ENCODE data around the gene C1GALT1C1L. TPM values are rescaled to one million over a fixed set of nuclear protein-coding genes. Genes with fewer than 3 reads are reported as not detected.
"Not testable (repeated sequence)": the region's sequence is repeated elsewhere in the genome, so short reads cannot be mapped to it uniquely, and the experiment has no call there.

The C1GALT1C1L gene
- total RNA-seq, 1 experiment from 2014 or later: not detected

DNA sequence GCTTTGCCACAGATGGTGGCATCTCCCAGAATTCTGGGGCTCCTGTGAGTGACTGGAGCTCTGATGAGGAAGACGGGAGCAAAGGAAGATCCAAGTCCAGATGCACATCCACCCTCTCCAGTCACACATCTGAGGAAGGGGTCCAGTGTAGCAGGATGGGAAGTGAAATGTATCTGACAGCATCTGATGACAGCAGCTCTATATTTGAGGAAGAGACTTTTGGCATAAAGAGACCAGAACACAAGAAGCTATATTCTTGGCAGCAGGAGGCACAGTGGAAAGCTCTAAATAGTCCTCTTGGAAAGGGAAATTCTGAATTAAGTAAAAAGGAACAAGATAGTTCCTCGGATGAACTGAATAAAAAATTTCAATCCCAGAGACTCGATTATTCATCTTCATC lies 23.5 kb upstream of the C1GALT1C1L start:
- Histone ChIP-seq H3K27me3 (ENCODE audit: insufficient read depth, low read length) (no peaks in the 10 kb centered on the region), H2AFZ (ENCODE audit: low read length) (no peak overlapping the region), H3K79me1 (ENCODE audit: insufficient read depth, low read depth, low read length, poor library complexity, severe bottlenecking) (no peaks in the 10 kb centered on the region), H2AK5ac (ENCODE audit: insufficient read length, low read length) (no peak overlapping the region), H2BK120ac (ENCODE audit: low read depth, low read length, poor library complexity, severe bottlenecking) (no peak overlapping the region), H3K23ac (ENCODE audit: insufficient read length, low read depth, low read length) (no peak overlapping the region), H3K4me2 (ENCODE audit: insufficient read depth, insufficient read length, low read length) (no peak overlapping the region), H3K79me2 (ENCODE audit: insufficient read depth, low read length) (no peaks in the 10 kb centered on the region), H2BK20ac (ENCODE audit: low read depth, low read length, poor library complexity, severe bottlenecking) (no peak overlapping the region), H3K4ac (ENCODE audit: low read depth, low read length) (no peak overlapping the region), H2BK12ac (ENCODE audit: insufficient read length, low read depth, low read length) (no peak overlapping the region), H4K20me1 (ENCODE audit: control insufficient read depth, insufficient read depth, insufficient read length) (no peaks in the 10 kb centered on the region), H4K5ac (ENCODE audit: insufficient read length, low read depth, low read length) (no peak overlapping the region), H4K8ac (replicated peaks; ENCODE audit: insufficient read length, low read depth, low read length) (no peak overlapping the region), H3K56ac (ENCODE audit: insufficient read length, low read depth, low read length) (no peak overlapping the region), H3K23me2 (ENCODE audit: insufficient read length, low read depth, low read length, poor library complexity, severe bottlenecking) (no peaks in the 10 kb centered on the region), H3K9ac (ENCODE audit: extremely low read depth, insufficient read length, low read length) (no peak overlapping the region), H3K14ac (ENCODE audit: insufficient read depth, low read length) (no peak overlapping the region), H3K4me1 (ENCODE audit: insufficient read depth, low read length) (no peaks in the 10 kb centered on the region), H3K27ac (ENCODE audit: insufficient read length, low read depth, low read length) (no peak overlapping the region), H3T11ph (ENCODE audit: low read length) (no peak overlapping the region), H3K9me3 (ENCODE audit: control insufficient read depth, low read depth, low read length) (no peaks in the 10 kb centered on the region), H4K91ac (ENCODE audit: insufficient read length, low read depth, low read length) (no peak overlapping the region), H2BK5ac (ENCODE audit: insufficient read length, low read length) (no peak overlapping the region), H2BK15ac (ENCODE audit: low read depth, low read length) (no peak overlapping the region), H3K18ac (ENCODE audit: insufficient read length, low read depth, low read length) (no peak overlapping the region)
- no peak for DNase-seq
- H3K4me1 Mint-ChIP-seq: no peaks in the 10 kb centered on the region
- TF ChIP-seq, protein P1, sequence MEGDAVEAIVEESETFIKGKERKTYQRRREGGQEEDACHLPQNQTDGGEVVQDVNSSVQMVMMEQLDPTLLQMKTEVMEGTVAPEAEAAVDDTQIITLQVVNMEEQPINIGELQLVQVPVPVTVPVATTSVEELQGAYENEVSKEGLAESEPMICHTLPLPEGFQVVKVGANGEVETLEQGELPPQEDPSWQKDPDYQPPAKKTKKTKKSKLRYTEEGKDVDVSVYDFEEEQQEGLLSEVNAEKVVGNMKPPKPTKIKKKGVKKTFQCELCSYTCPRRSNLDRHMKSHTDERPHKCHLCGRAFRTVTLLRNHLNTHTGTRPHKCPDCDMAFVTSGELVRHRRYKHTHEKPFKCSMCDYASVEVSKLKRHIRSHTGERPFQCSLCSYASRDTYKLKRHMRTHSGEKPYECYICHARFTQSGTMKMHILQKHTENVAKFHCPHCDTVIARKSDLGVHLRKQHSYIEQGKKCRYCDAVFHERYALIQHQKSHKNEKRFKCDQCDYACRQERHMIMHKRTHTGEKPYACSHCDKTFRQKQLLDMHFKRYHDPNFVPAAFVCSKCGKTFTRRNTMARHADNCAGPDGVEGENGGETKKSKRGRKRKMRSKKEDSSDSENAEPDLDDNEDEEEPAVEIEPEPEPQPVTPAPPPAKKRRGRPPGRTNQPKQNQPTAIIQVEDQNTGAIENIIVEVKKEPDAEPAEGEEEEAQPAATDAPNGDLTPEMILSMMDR (conservative IDR thresholded peaks at IDR 0.05): no peak
- H3K9me3 Mint-ChIP-seq: no peaks in the 10 kb centered on the region
- WGBS (ENCODE audit: extremely low coverage, insufficient read length, low lambda C conversion rate): no CpG with 5 or more reads among the region's 3 CpGs
- no peak overlapping the region for H3K4me3 Mint-ChIP-seq
- no peaks in the 10 kb centered on the region for H3K36me3 Mint-ChIP-seq (ENCODE audit: insufficient read depth in 1 of 3, low read depth in 3 of 3)
- H3K27me3 Mint-ChIP-seq (ENCODE audit: low read depth): no peaks in the 10 kb centered on the region
- peak overlapping the region in 1 of 3 experiments; percentile 82; a peak in 1 of 7 replicates for H3K27ac Mint-ChIP-seq

DNA sequence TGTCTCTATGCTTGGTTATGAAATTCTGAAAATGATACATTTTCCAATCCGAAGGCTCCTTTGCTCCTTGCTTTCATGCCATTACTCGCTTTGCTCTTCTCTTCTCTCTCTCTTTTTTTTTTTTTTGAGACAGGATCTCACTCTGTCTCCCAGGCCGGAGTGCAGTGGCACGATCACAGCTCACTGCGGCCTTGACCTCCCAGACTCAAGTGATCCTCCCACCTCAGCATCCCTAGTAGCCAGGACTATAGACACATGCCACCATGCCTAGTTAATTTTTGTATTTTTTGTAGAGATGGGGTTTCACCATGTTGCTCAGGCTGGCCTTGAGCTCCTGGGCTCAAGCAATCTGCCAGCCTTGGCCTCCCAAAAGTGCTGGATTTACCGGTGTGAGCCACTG lies 21.9 kb upstream of the C1GALT1C1L start:
- H3K23me2 ChIP-seq (ENCODE audit: insufficient read length, low read depth, low read length, poor library complexity, severe bottlenecking); H3K79me2 ChIP-seq (ENCODE audit: insufficient read depth, low read length); H2AK5ac ChIP-seq (ENCODE audit: insufficient read length, low read length); H3K4me1 Mint-ChIP-seq; H3K9me3 ChIP-seq (ENCODE audit: control insufficient read depth, low read depth, low read length); H3K79me1 ChIP-seq (ENCODE audit: insufficient read depth, low read depth, low read length, poor library complexity, severe bottlenecking); DNase-seq; H4K20me1 ChIP-seq (ENCODE audit: control insufficient read depth, insufficient read depth, insufficient read length); H2BK20ac ChIP-seq (ENCODE audit: low read depth, low read length, poor library complexity, severe bottlenecking); H3K4me1 ChIP-seq (ENCODE audit: insufficient read depth, low read length); H3T11ph ChIP-seq (ENCODE audit: low read length); H3K36me3 Mint-ChIP-seq (ENCODE audit: insufficient read depth in 1 of 3, low read depth in 3 of 3); H4K5ac ChIP-seq (ENCODE audit: insufficient read length, low read depth, low read length); H3K9ac ChIP-seq (ENCODE audit: extremely low read depth, insufficient read length, low read length); H2BK15ac ChIP-seq (ENCODE audit: low read depth, low read length); H3K27ac ChIP-seq (ENCODE audit: insufficient read length, low read depth, low read length); H3K9me3 Mint-ChIP-seq; H2AFZ ChIP-seq (ENCODE audit: low read length); H4K8ac ChIP-seq (replicated peaks; ENCODE audit: insufficient read length, low read depth, low read length); H3K4me3 Mint-ChIP-seq; H3K23ac ChIP-seq (ENCODE audit: insufficient read length, low read depth, low read length); H3K4me2 ChIP-seq (ENCODE audit: insufficient read depth, insufficient read length, low read length); H4K91ac ChIP-seq (ENCODE audit: insufficient read length, low read depth, low read length); H3K14ac ChIP-seq (ENCODE audit: insufficient read depth, low read length); H3K18ac ChIP-seq (ENCODE audit: insufficient read length, low read depth, low read length); H3K27me3 Mint-ChIP-seq (ENCODE audit: low read depth); H2BK12ac ChIP-seq (ENCODE audit: insufficient read length, low read depth, low read length); H3K4ac ChIP-seq (ENCODE audit: low read depth, low read length); H3K56ac ChIP-seq (ENCODE audit: insufficient read length, low read depth, low read length); H2BK5ac ChIP-seq (ENCODE audit: insufficient read length, low read length); H3K27me3 ChIP-seq (ENCODE audit: insufficient read depth, low read length); H2BK120ac ChIP-seq (ENCODE audit: low read depth, low read length, poor library complexity, severe bottlenecking): not testable (repeated sequence)
- H3K27ac Mint-ChIP-seq: peak overlapping the region in 1 of 3 experiments; percentile 69; a peak in 2 of 7 replicates
- WGBS (ENCODE audit: extremely low coverage, insufficient read length, low lambda C conversion rate): no CpG with 5 or more reads among the region's 6 CpGs
